H1 (cell line): ENCODE results near the gene LARP4B. TPM values are rescaled to one million over a fixed set of nuclear protein-coding genes. Genes with fewer than 3 reads are reported as not detected.

Source experiments
- CTCF ChIA-PET: fragments of 300-600 bp; sonication (Branson Sonifier 250); formaldehyde crosslinking; loops from one replicate; lab custom pipeline; 2021; ENCODE audit not compliant: partially characterized antibody; lab: Charles Lee
- POLR2A ChIA-PET: fragments of 300-600 bp; sonication (Branson Sonifier 250); formaldehyde crosslinking; loops from one replicate; lab custom pipeline; 2021; ENCODE audit warnings: inconsistent platforms; ENCODE audit not compliant: partially characterized antibody; lab: Charles Lee
- DNase-seq, 2 experiments: peaks; one replicate each; pipeline versions ENCODE4 v3.0.0 to v3.0.0-alpha.2; 2010 to 2022; ENCODE audit warnings: low spot score in 2 of 2, low read depth in 1 of 2, mixed read lengths in 1 of 2
- FAIRE-seq: peaks from 2 replicates; lab custom pipeline; 2011; peaks lifted over from hg19 to GRCh38; lab: Jason Lieb, UNC
- H2AFZ ChIP-seq: 2 replicates; pipeline ENCODE4 v1.8.1; 2012; ENCODE audit warnings: low read length, inconsistent platforms
- H2AK5ac ChIP-seq: 2 replicates; pipeline ENCODE4 v1.6.1; 2013; ENCODE audit warnings: low read depth, low read length
- H2BK120ac ChIP-seq: replicated peaks from 2 replicates; pipeline ENCODE3; 2013; ENCODE audit warnings: low read depth, low read length, inconsistent platforms
- H2BK12ac ChIP-seq: 2 replicates; pipeline ENCODE4 v1.6.1; 2013; ENCODE audit warnings: low read depth, low read length
- H2BK15ac ChIP-seq: 2 replicates; pipeline ENCODE4 v1.6.1; 2013; ENCODE audit warnings: low read length
- H2BK20ac ChIP-seq: 2 replicates; pipeline ENCODE4 v1.6.1; 2013; ENCODE audit warnings: low read length
- H2BK5ac ChIP-seq: 2 replicates; pipeline ENCODE4 v1.6.1; 2013; ENCODE audit warnings: low read depth, low read length
- H3K14ac ChIP-seq: 2 replicates; pipeline ENCODE4 v1.6.1; 2013; ENCODE audit warnings: inconsistent platforms; ENCODE audit not compliant: insufficient read length
- H3K18ac ChIP-seq: 2 replicates; pipeline ENCODE4 v1.6.1; 2013; ENCODE audit warnings: low read length; ENCODE audit errors: extremely low read depth
- H3K23ac ChIP-seq: 2 replicates; pipeline ENCODE4 v1.6.1; 2013; ENCODE audit warnings: inconsistent platforms; ENCODE audit not compliant: insufficient read length
- H3K23me2 ChIP-seq: 2 replicates; pipeline ENCODE4 v1.6.1; 2013; ENCODE audit warnings: low read depth, low read length
- H3K27ac ChIP-seq: 2 replicates; pipeline ENCODE4 v1.6.1; 2011; ENCODE audit warnings: low read depth, low read length, inconsistent platforms
- H3K27me3 ChIP-seq, 4 experiments: replicated peaks in 1 of 4; 1 replicate in 1 of 4; 2 replicates in 3 of 4; pipeline versions ENCODE4 v1.6.1 to v1.8.1; 2011 to 2013; ENCODE audit warnings: low read length in 3 of 4, mild to moderate bottlenecking in 3 of 4, inconsistent platforms in 2 of 4, mixed read lengths in 2 of 4, moderate library complexity in 1 of 4; ENCODE audit not compliant: control insufficient read depth in 3 of 4, insufficient read depth in 3 of 4; ENCODE audit errors: extremely low read depth in 1 of 4
- H3K36me3 ChIP-seq, 4 experiments: 2 replicates each; pipeline versions ENCODE4 v1.6.1 to v1.8.1; 2011 to 2013; ENCODE audit warnings: mild to moderate bottlenecking in 4 of 4, low read length in 3 of 4, moderate library complexity in 2 of 4, control low read depth in 1 of 4, inconsistent platforms in 1 of 4; ENCODE audit not compliant: insufficient read depth in 4 of 4, control insufficient read depth in 2 of 4
- H3K4ac ChIP-seq: replicated peaks from 2 replicates; pipeline ENCODE3; 2013; ENCODE audit warnings: low read length, low read depth, mixed read lengths, inconsistent platforms; ENCODE audit not compliant: insufficient read length
- H3K4me1 ChIP-seq, 4 experiments: replicated peaks in 1 of 4; 1 replicate in 1 of 4; 2 replicates in 3 of 4; pipeline versions ENCODE4 v1.6.1 to v1.8.1; 2011 to 2013; ENCODE audit warnings: low read length in 3 of 4, inconsistent platforms in 2 of 4, mixed read lengths in 1 of 4; ENCODE audit not compliant: insufficient read depth in 4 of 4, control insufficient read depth in 3 of 4
- H3K4me2 ChIP-seq, 2 experiments: 2 replicates each; pipeline versions ENCODE4 v1.6.1 to v1.8.1; 2011 to 2013; ENCODE audit warnings: low read depth in 2 of 2, low read length in 2 of 2, control low read depth in 1 of 2, inconsistent platforms in 1 of 2, mild to moderate bottlenecking in 1 of 2; ENCODE audit not compliant: insufficient read depth in 1 of 2
- H3K4me3 ChIP-seq, 4 experiments: fragments of 200-600, 300-600 bp in 1 of 4; sonication (generic), shearing (Covaris generic), sonication (Bioruptor Twin) in 1 of 4; 2 replicates each; pipeline versions ENCODE4 v1.5.1 to v1.8.1; 2011 to 2016; ENCODE audit warnings: low read length in 4 of 4, low read depth in 3 of 4, control low read depth in 2 of 4, inconsistent platforms in 2 of 4, mild to moderate bottlenecking in 2 of 4, mixed read lengths in 1 of 4, moderate library complexity in 1 of 4; ENCODE audit not compliant: insufficient read depth in 2 of 4; ENCODE audit errors: extremely low read depth in 1 of 4
- H3K56ac ChIP-seq: replicated peaks from 2 replicates; pipeline ENCODE3; 2013; ENCODE audit warnings: low read depth, mild to moderate bottlenecking, mixed read lengths, low read length, inconsistent platforms; ENCODE audit not compliant: insufficient read length
- H3K79me1 ChIP-seq: 2 replicates; pipeline ENCODE4 v1.6.1; 2013; ENCODE audit warnings: low read depth, low read length, control low read depth
- H3K79me2 ChIP-seq, 2 experiments: 2 replicates each; pipeline versions ENCODE4 v1.6.1 to v1.8.1; 2012 to 2013; ENCODE audit warnings: low read length in 2 of 2, mild to moderate bottlenecking in 2 of 2, inconsistent platforms in 1 of 2; ENCODE audit not compliant: insufficient read depth in 2 of 2, control insufficient read depth in 1 of 2
- H3K9ac ChIP-seq, 4 experiments: replicated peaks in 1 of 4; 1 replicate in 1 of 4; 2 replicates in 3 of 4; pipeline versions ENCODE4 v1.6.1 to v1.8.1; 2011 to 2013; ENCODE audit warnings: low read depth in 3 of 4, low read length in 3 of 4, control low read depth in 2 of 4, mild to moderate bottlenecking in 2 of 4, moderate library complexity in 2 of 4, inconsistent platforms in 1 of 4; ENCODE audit errors: extremely low read depth in 1 of 4
- H3K9me3 ChIP-seq, 2 experiments: 2 replicates each; pipeline versions ENCODE4 v1.6.1 to v1.8.1; 2012 to 2013; ENCODE audit warnings: mild to moderate bottlenecking in 2 of 2, moderate library complexity in 2 of 2, control low read depth in 1 of 2, inconsistent platforms in 1 of 2, low read depth in 1 of 2, low read length in 1 of 2, mixed read lengths in 1 of 2; ENCODE audit not compliant: insufficient read depth in 2 of 2
- H4K20me1 ChIP-seq, 2 experiments: replicated peaks in 1 of 2; 2 replicates each; pipeline versions ENCODE3 to v1.8.1; 2011 to 2013; ENCODE audit warnings: inconsistent platforms in 2 of 2, low read length in 2 of 2, mild to moderate bottlenecking in 1 of 2; ENCODE audit not compliant: insufficient read depth in 2 of 2, control insufficient read depth in 1 of 2
- H4K5ac ChIP-seq: 2 replicates; pipeline ENCODE4 v1.6.1; 2013; ENCODE audit warnings: low read length, low read depth, mixed read lengths, inconsistent platforms; ENCODE audit not compliant: insufficient read length
- H4K8ac ChIP-seq: 2 replicates; pipeline ENCODE4 v1.8.0; 2013; ENCODE audit warnings: mild to moderate bottlenecking, moderate library complexity, low read length, inconsistent platforms; ENCODE audit not compliant: insufficient read depth; ENCODE audit errors: extremely low read depth
- H4K91ac ChIP-seq: replicated peaks from 2 replicates; pipeline ENCODE3; 2013; ENCODE audit warnings: low read length, mixed read lengths, inconsistent platforms; ENCODE audit not compliant: insufficient read length
- CBX8 ChIP-seq: fragments of 300-800, 300-1000 bp; sonication (generic); IDR thresholded peaks from 2 replicates; pipeline ENCODE4 v1.7.1; 2016; ENCODE audit warnings: low read depth, low read length, borderline replicate concordance
- CHD1 ChIP-seq: IDR thresholded peaks from 2 replicates; pipeline ENCODE4 v1.6.1; 2012; ENCODE audit warnings: low read depth, low read length, improper control_type of control experiment
- POLR2AphosphoS5 ChIP-seq: IDR thresholded peaks from 2 replicates; pipeline ENCODE4 v1.6.1; 2011; ENCODE audit warnings: low read depth, low read length
- SUZ12 ChIP-seq: fragments of 200-600 bp; sonication (generic); IDR thresholded peaks from 2 replicates; pipeline ENCODE4 v1.6.1; 2012; ENCODE audit warnings: mild to moderate bottlenecking, inconsistent platforms, low read length, moderate library complexity, mixed read lengths
- WGBS, 2 experiments: shearing (Covaris generic) in 1 of 2; methylation state at CpG; one replicate each; pipeline versions ENCODE4 v1.1.6 to v1.1.7; 2013 to 2015; ENCODE audit warnings: low lambda C conversion rate in 2 of 2, mixed read lengths in 2 of 2, inconsistent platforms in 1 of 2, low coverage in 1 of 2, missing lambda C conversion rate in 1 of 2; ENCODE audit not compliant: insufficient replicate concordance in 2 of 2, insufficient coverage in 1 of 2, insufficient read length in 1 of 2; ENCODE audit errors: extremely low coverage in 1 of 2, missing lambda C conversion rate in 1 of 2; 5-methylcytosine and 5-hydroxymethylcytosine counted together
- polyA plus RNA-seq, 7 experiments: library from polyadenylated mRNA; depleted of rRNA in 3 of 7; stranded (reverse) in 5 of 7; unstranded in 2 of 7; fragments of >200 nt in 5 of 7; fragments of 200-250 nt in 2 of 7; gene quantifications; 1 replicate in 5 of 7; 2 replicates in 1 of 7; 4 replicates in 1 of 7; pipeline versions ENCODE4 v1.2.1 to v1.2.3, GENCODE V29; 2011 to 2013; ENCODE audit warnings: missing spikeins in 2 of 7, mixed read lengths in 2 of 7
- total RNA-seq: library from RNA; stranded (reverse); fragmentation: NEBNext Ultra II Directional; extraction: Animal tissue kit (Norgen Biotek cat#: 25700); gene quantifications from 2 replicates; pipeline ENCODE4 v1.2.1, GENCODE V29; 2021

LARP4B gene
- total and polyA plus RNA-seq, 2 of the 8 experiments (the other 6 are each of a cell fraction or from before 2014, with no cell fraction given): 20.1 to 78.6 TPM

DNA sequence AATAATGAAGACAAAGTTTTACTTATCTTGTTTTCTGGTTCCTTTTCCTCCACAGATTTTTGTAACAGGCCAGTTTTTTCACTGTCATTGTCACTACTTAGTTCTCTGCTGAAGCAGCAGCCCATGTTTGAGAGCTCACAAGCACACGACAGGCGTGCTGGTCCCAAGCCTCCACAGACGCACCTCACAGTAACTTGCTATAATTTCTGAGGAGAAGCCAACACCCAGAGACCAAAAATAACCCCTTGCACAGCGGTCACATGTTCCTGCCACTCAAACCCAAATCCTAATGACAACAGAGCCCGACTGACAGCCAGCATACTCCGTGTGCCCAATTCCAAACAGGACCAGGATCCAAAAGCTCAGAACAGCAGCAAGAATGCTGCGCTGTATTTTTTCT is 58.5 kb downstream of the LARP4B start:
- Histone ChIP-seq H3K18ac (no peak overlapping the region), H3K9ac (no peak overlapping the region), H3K27ac (no peak overlapping the region), H2BK20ac (no peak overlapping the region), H4K91ac (no peak overlapping the region), H3K4me2 (no peak overlapping the region), H2BK120ac (no peak overlapping the region), H4K20me1 (peaks cover 15% of the 10 kb centered on the region in 2 experiments), H3K4ac (no peak overlapping the region), H3K23ac (no peak overlapping the region), H3K79me1 (peaks cover 19% of the 10 kb centered on the region; the same call in 1 of the 2 replicates), H3K9me3 (no peaks in the 10 kb centered on the region), H3K4me3 (no peak overlapping the region), H4K8ac (no peak overlapping the region), H3K56ac (no peak overlapping the region)
- POLR2A ChIA-PET: interaction anchor here (2.2 kb wide), 1 partner anchor 116 kb away, joined by 5 read pairs; the partner anchor contains the start of gene GTPBP4
- 86% methylated on average over 7 of the region's 7 CpGs; no CpG with 5 or more reads in 1 of the 2 experiments for WGBS, 2 experiments
- TF ChIP-seq CBX8: no peak
- TF ChIP-seq CHD1: no peak
- TF ChIP-seq POLR2AphosphoS5: no peak
- no peak for TF ChIP-seq SUZ12
- TF ChIP-seq, all 59 proteins: peak for 0
- FAIRE-seq: no peak
- CTCF ChIA-PET: interaction anchor here (1.4 to 2.3 kb wide), 4 partner anchors 10 to 84 kb away, joined by 3 to 5 read pairs (median 3); no protein-coding TSS in a partner anchor
- no peak overlapping the region for H2AFZ ChIP-seq
- H3K14ac ChIP-seq: no peak overlapping the region
- no peak overlapping the region for H2AK5ac ChIP-seq
- no peaks in the 10 kb centered on the region for H3K27me3 ChIP-seq
- H4K5ac ChIP-seq: no peak overlapping the region
- no peak overlapping the region for H2BK5ac ChIP-seq
- H3K4me1 ChIP-seq: no peaks in the 10 kb centered on the region
- no peak overlapping the region for H2BK15ac ChIP-seq
- H3K79me2 ChIP-seq: peaks cover 0 to 53% of the 10 kb centered on the region in 2 experiments; a peak in 3 of 4 replicates
- H2BK12ac ChIP-seq: no peak overlapping the region
- H3K36me3 ChIP-seq: peaks cover under 1 to 10% (median 3%) of the 10 kb centered on the region in 4 experiments; a peak in 5 of 8 replicates
- no peaks in the 10 kb centered on the region for H3K23me2 ChIP-seq
- no peak for DNase-seq
